A549 (cell line): ENCODE measurements around the gene CSKMT. TPM values are rescaled to one million over a fixed set of nuclear protein-coding genes. Genes with fewer than 3 reads are reported as not detected.
"Not testable (repeated sequence)": the region's sequence is repeated elsewhere in the genome, so short reads cannot be mapped to it uniquely, and the experiment has no call there.

Source experiments
- ATAC-seq, 2 experiments: fragments of 200-7000 bp in 1 of 2; fragments of >200 bp in 1 of 2; cut with Nextera tagmentation in 1 of 2; cut with Tn5 transposase in 1 of 2; 3 replicates each; pipeline versions ENCODE4 v1.8.0 to v1.9.1; 2018 to 2020; ENCODE audit warnings: mild to moderate bottlenecking in 1 of 2, moderate library complexity in 1 of 2
- CTCF ChIA-PET: fragments of 300-600 bp; sonication (Branson Sonifier 250); formaldehyde crosslinking; extraction: SDS; loops from one replicate; lab custom pipeline; 2021; ENCODE audit warnings: antibody characterized with exemption, inconsistent platforms; lab: Yijun Ruan, JAX
- POLR2A ChIA-PET: fragments of 350-600 bp; formaldehyde crosslinking; extraction: SDS; loops from one replicate; lab custom pipeline; 2021; ENCODE audit warnings: antibody characterized with exemption, inconsistent platforms; lab: Yijun Ruan, JAX
- DNase-seq, 2 experiments: peaks; one replicate each; pipeline versions ENCODE4 v3.0.0 to v3.0.0-alpha.2; 2011 to 2016; ENCODE audit warnings: low read depth in 1 of 2, low spot score in 1 of 2
- FAIRE-seq: peaks from 2 replicates; lab custom pipeline; 2011; peaks lifted over from hg19 to GRCh38; lab: Jason Lieb, UNC
- H3K27ac ChIP-seq, 2 experiments: fragments of >200 bp; sonication (Bioruptor Twin); formaldehyde crosslinking; 3 replicates each; pipeline ENCODE4 v1.5.1; 2016 to 2017
- H3K4me1 ChIP-seq: fragments of >200 bp; sonication (Bioruptor Twin); formaldehyde crosslinking; 3 replicates; pipeline ENCODE4 v1.6.1; 2016
- H3K4me2 ChIP-seq: fragments of >200 bp; sonication (Bioruptor Twin); formaldehyde crosslinking; 3 replicates; pipeline ENCODE4 v1.6.1; 2016
- H3K4me3 ChIP-seq: fragments of >200 bp; sonication (Bioruptor Twin); formaldehyde crosslinking; 3 replicates; pipeline ENCODE4 v1.5.1; 2016
- H3K9me3 ChIP-seq: fragments of >200 bp; sonication (Bioruptor Twin); formaldehyde crosslinking; 3 replicates; pipeline ENCODE4 v1.6.1; 2016
- ATOH8 ChIP-seq: fragments of 250-450 bp; sonication (Bioruptor Pico); IDR thresholded peaks from 2 replicates; pipeline ENCODE4 v1.5.0; 2020; ENCODE audit warnings: low read depth, mild to moderate bottlenecking, moderate library complexity
- BHLHE40 ChIP-seq: IDR thresholded peaks from 2 replicates; pipeline ENCODE4 v1.6.1; 2012; ENCODE audit warnings: low read depth, low read length, inconsistent platforms
- CHD4 ChIP-seq: fragments of 200-600 bp; sonication (generic); IDR thresholded peaks from 2 replicates; pipeline ENCODE4 v1.6.1; 2016; ENCODE audit warnings: antibody characterized with exemption, mild to moderate bottlenecking, borderline replicate concordance
- EHF ChIP-seq: fragments of 250-450 bp; sonication (Bioruptor Pico); IDR thresholded peaks from 2 replicates; pipeline ENCODE4 v1.5.0; 2020; ENCODE audit warnings: mild to moderate bottlenecking
- ESRRA ChIP-seq: fragments of 150-350 bp; IDR thresholded peaks from 2 replicates; pipeline ENCODE4 v1.6.1; 2014; ENCODE audit warnings: mild to moderate bottlenecking, low read length, borderline replicate concordance
- FOSB ChIP-seq: fragments of 250-450 bp; sonication (Bioruptor Pico); IDR thresholded peaks from 2 replicates; pipeline ENCODE4 v1.5.0; 2020; ENCODE audit warnings: mild to moderate bottlenecking, moderate library complexity
- FOSL2 ChIP-seq, 2 experiments: fragments of 450-650 bp in 1 of 2; fragments of >200 bp in 1 of 2; sonication (Bioruptor Twin) in 1 of 2; formaldehyde crosslinking; IDR thresholded peaks; 2 replicates each; pipeline versions ENCODE4 v1.5.0 to v1.6.1; 2016 to 2020; ENCODE audit warnings: mild to moderate bottlenecking in 1 of 2, moderate library complexity in 1 of 2
- HOXA7 ChIP-seq: fragments of 250-450 bp; sonication (Bioruptor Pico); IDR thresholded peaks from 2 replicates; pipeline ENCODE4 v1.5.0; 2020; ENCODE audit warnings: mild to moderate bottlenecking, moderate library complexity
- JUN ChIP-seq, 2 experiments: fragments of >200 bp; sonication (Bioruptor Twin); formaldehyde crosslinking; IDR thresholded peaks; 2 replicates in 1 of 2; 3 replicates in 1 of 2; pipeline ENCODE4 v1.6.1; 2016 to 2017
- KDM1A ChIP-seq: fragments of 200-600 bp; sonication (generic); IDR thresholded peaks from 2 replicates; pipeline ENCODE4 v1.6.1; 2016; ENCODE audit warnings: low read depth, mild to moderate bottlenecking
- MAZ ChIP-seq: fragments of 150-350 bp; IDR thresholded peaks from 2 replicates; pipeline ENCODE4 v1.6.1; 2014; ENCODE audit warnings: antibody characterized with exemption, low read depth, low read length, borderline replicate concordance
- NFE2L2 ChIP-seq: fragments of 150-350 bp; conservative IDR thresholded peaks from 2 replicates; pipeline ENCODE4 v1.6.1; 2014; ENCODE audit warnings: low read length
- NPAS2 ChIP-seq: fragments of 250-450 bp; sonication (Bioruptor Pico); IDR thresholded peaks from 2 replicates; pipeline ENCODE4 v1.8.0; 2022; ENCODE audit warnings: mild to moderate bottlenecking, moderate library complexity, borderline replicate concordance
- RARB ChIP-seq: fragments of 250-450 bp; sonication (Bioruptor Pico); IDR thresholded peaks from 2 replicates; pipeline ENCODE4 v1.8.0; 2021; ENCODE audit warnings: mild to moderate bottlenecking, moderate library complexity
- USF2 ChIP-seq: fragments of 450-650 bp; IDR thresholded peaks from 2 replicates; pipeline ENCODE4 v1.6.1; 2014; ENCODE audit warnings: antibody characterized with exemption
- WGBS: methylation state at CpG from one replicate; pipeline ENCODE4 v1.1.6; 2017; ENCODE audit errors: missing lambda C conversion rate; 5-methylcytosine and 5-hydroxymethylcytosine counted together
- polyA plus RNA-seq, 4 experiments: library from polyadenylated mRNA; depleted of rRNA in 3 of 4; stranded (reverse); fragments of >200 nt; fragmentation: RNase III in 1 of 4; extraction: RNeasy Plus Mini Kit Qiagen cat#74134 plus additional on column Dnase treatment in 1 of 4; gene quantifications; 2 replicates in 3 of 4; 3 replicates in 1 of 4; pipeline ENCODE4 v1.2.3, GENCODE V29; 2011 to 2017

The CSKMT gene
- polyA plus RNA-seq, 2 of the 4 experiments (the other 2 are of a cell fraction): 5.7 to 14.3 TPM

GRCh38 chr11:62688491-62688890 is 23.4 kb downstream of the CSKMT start:
- TF ChIP-seq HOXA7 (CRISPR knock-in tag) (no peak), JUN (IDR thresholded peaks at IDR 0.05) (no peak), FOSB (no peak), EHF (CRISPR knock-in tag) (no peak), KDM1A (no peak), NPAS2 (CRISPR knock-in tag) (no peak), BHLHE40 (no peak), CHD4 (no peak), RARB (no peak), NFE2L2 (no peak), FOSL2 (IDR thresholded peaks at IDR 0.05) (no peak), FOSL2 (CRISPR knock-in tag; IDR thresholded peaks at IDR 0.05) (no peak), ESRRA (no peak), ATOH8 (CRISPR knock-in tag) (no peak), MAZ (no peak)
- Histone ChIP-seq H3K4me3 (no peak overlapping the region), H3K4me2 (no peak overlapping the region), H3K27ac (no peak overlapping the region), H3K4me1 (peaks cover 4% of the 10 kb centered on the region; the same call in 1 of the 3 replicates), H3K9me3 (no peaks in the 10 kb centered on the region)
- CTCF ChIA-PET: interaction anchor here (1.7 to 9.8 kb wide), 5 partner anchors 7 to 294 kb away, joined by 4 to 126 read pairs (median 5); partner anchors contain the start of genes LBHD1, UBXN1 and UQCC3
- peak in 1 of 2 experiments; percentile 23; a peak in 2 of 6 replicates for ATAC-seq
- DNase-seq: no peak
- 40% methylated on average over 1 of the region's 1 CpG for WGBS
- POLR2A ChIA-PET: interaction anchor here (1.3 to 1.9 kb wide), 2 partner anchors 24 to 65 kb away, joined by 5 to 6 read pairs; partner anchors contain the start of genes C11orf98, CSKMT and ZBTB3
- no peak for FAIRE-seq

- ChIA-PET POLR2A (interaction anchor here (0.6 to 1.9 kb wide), 6 partner anchors 16 to 151 kb away, joined by 3 to 6 read pairs (median 3); partner anchors contain the start of genes C11orf98, CSKMT, HNRNPUL2 and TTC9C), CTCF (interaction anchor here (0.9 to 9.8 kb wide), 10 partner anchors 8 to 297 kb away, joined by 3 to 126 read pairs (median 5); partner anchors contain the start of genes LBHD1, UBXN1 and UQCC3)
- no peak within 1 kb of the TSS for H3K27ac ChIP-seq
- peak; percentile 11 to 45; a peak in 5 of 6 replicates for ATAC-seq
- FAIRE-seq: no peak
- WGBS: 75% methylated on average over 11 of the region's 11 CpGs
- peaks cover 4% of the 10 kb centered on the region; the same call in 1 of the 3 replicates for H3K4me1 ChIP-seq
- DNase-seq: no peak
- no peak within 1 kb of the TSS for H3K4me2 ChIP-seq
- H3K9me3 ChIP-seq: no peaks in the 10 kb centered on the region
- TF ChIP-seq USF2 (no peak), JUN (IDR thresholded peaks at IDR 0.05) (0 out of 5 replicates have a peak, but pooled peaks of 1 of the 2 experiments have one; percentile 20)
- no peak within 1 kb of the TSS for H3K4me3 ChIP-seq
Observed at GRCh38 chr11:62689421-62690183, 24.5 kb downstream of the CSKMT start, which contains the start of gene LRRN4CL. Gene LRRN4CL (minus strand): TSS chr11:62689530. CDS start chr11:62688508, 1,022 bp downstream.

GRCh38 chr11:62693624-62694023 is 28.5 kb downstream of the CSKMT start:
- H3K4me1 ChIP-seq, H3K4me2 ChIP-seq, ATAC-seq, H3K9me3 ChIP-seq, FAIRE-seq, H3K27ac ChIP-seq, DNase-seq, H3K4me3 ChIP-seq: not testable (repeated sequence)
- ChIA-PET POLR2A (interaction anchor here (0.8 to 1.4 kb wide), 2 partner anchors 25 to 29 kb away, joined by 3 to 7 read pairs; partner anchors contain the start of genes C11orf98 and CSKMT), CTCF (interaction anchor here (0.7 to 9.8 kb wide), 15 partner anchors 9 to 316 kb away, joined by 3 to 126 read pairs (median 4); partner anchors contain the start of genes BSCL2, GNG3, HNRNPUL2 and LBHD1)
- WGBS: 73% methylated on average over 4 of the region's 4 CpGs
